ENCODE results near the gene BACH2.

GRCh38 chr6:89925826-89926225 is 370.8 kb downstream of the BACH2 start:
- TF ChIP-seq CTCF (conservative IDR thresholded peaks at IDR 0.05; ENCODE audit: low read depth, low read length) = no peak
- TF ChIP-seq USF2 (IDR thresholded peaks at IDR 0.05; ENCODE audit: low read depth, low read length) = no peak
- TF ChIP-seq BHLHE40 (IDR thresholded peaks at IDR 0.05; ENCODE audit: low read depth, low read length) = no peak
- no peak for TF ChIP-seq POLR2A (IDR thresholded peaks at IDR 0.05; ENCODE audit: low read depth, low read length)
- TF ChIP-seq MAFK (IDR thresholded peaks at IDR 0.05; ENCODE audit: low read depth, low read length) = no peak
- no peak for TF ChIP-seq RAD21 (IDR thresholded peaks at IDR 0.05; ENCODE audit: low read length)
- peak; percentile 72 for TF ChIP-seq CEBPB (IDR thresholded peaks at IDR 0.05; ENCODE audit: low read depth, low read length)
